ENCODE measurements around the gene AKAP13. TPM values are rescaled to one million over a fixed set of nuclear protein-coding genes. Genes with fewer than 3 reads are reported as not detected.
A peak's percentile ranks its signal among the peaks of the same experiment; 100 is the strongest.

The AKAP13 gene
- total RNA-seq, 4 donors from 2014 or later, result 57.3 to 178 (median 81.5) TPM

GRCh38 chr15:85541744-85542143, 161.3 kb downstream of the AKAP13 start:
- no peaks in the 10 kb centered on the region for H3K27me3 ChIP-seq
- DNase-seq, result no peak
- intact Hi-C loops (cut with DNase I), result no loop called here
- H3K36me3 ChIP-seq, result peaks cover 0 to 7% (median 0%) of the 10 kb centered on the region in 3 donors
- no peak overlapping the region for H3K4me3 ChIP-seq
- H3K27ac ChIP-seq, result peak overlapping the region in 1 of 4 donors; percentile 84
- no peaks in the 10 kb centered on the region for H3K9me3 ChIP-seq
- 77 to 80% methylated on average over 1 of the region's 1 CpG for whole genome bisulfite sequencing, 2 donors
- H3K4me1 ChIP-seq, result peaks cover 25 to 63% (median 29%) of the 10 kb centered on the region in 3 donors
- no peak for TF ChIP-seq POLR2A (IDR thresholded peaks at IDR 0.05)
- no peak for TF ChIP-seq CTCF (IDR thresholded peaks at IDR 0.05)

DNA sequence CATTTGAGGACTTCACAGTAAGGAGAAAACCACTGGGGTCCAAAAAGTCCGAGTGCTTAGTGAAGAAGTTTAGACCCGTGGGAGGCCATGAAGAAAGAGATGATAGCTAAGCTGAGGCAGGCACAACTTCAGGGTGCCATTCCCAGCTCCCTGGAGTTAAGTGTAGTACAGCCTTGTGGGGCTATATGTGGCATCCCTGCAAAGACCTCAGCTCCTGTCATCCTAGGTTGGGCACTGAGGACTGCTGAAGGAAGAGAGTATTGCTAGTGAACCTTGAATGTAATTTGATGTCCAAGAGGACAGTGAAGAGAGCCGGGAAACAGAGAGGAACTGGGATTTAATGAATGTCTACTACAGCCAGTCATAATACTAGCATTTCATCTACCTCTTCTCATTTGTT, 162.1 kb downstream of the AKAP13 start:
- H3K9me3 ChIP-seq, result no peaks in the 10 kb centered on the region
- peaks cover 0 to 7% (median 0%) of the 10 kb centered on the region in 3 donors for H3K36me3 ChIP-seq
- H3K27me3 ChIP-seq, result no peaks in the 10 kb centered on the region
- H3K4me3 ChIP-seq, result no peak overlapping the region
- 60 to 66% methylated on average over 3 of the region's 3 CpGs for WGBS, 2 donors
- H3K27ac ChIP-seq, result peak overlapping the region; percentile 61 to 84 (median 76)
- H3K4me1 ChIP-seq, result peaks cover 25 to 60% (median 29%) of the 10 kb centered on the region in 3 donors
- TF ChIP-seq CTCF (IDR thresholded peaks at IDR 0.05) (no peak), POLR2A (IDR thresholded peaks at IDR 0.05) (no peak)
- no peak for DNase-seq
- intact Hi-C loops (cut with DNase I), result no loop called here

GRCh38 chr15:85542895-85543331, 162.5 kb downstream of the AKAP13 start:
- no peak for TF ChIP-seq CTCF (IDR thresholded peaks at IDR 0.05)
- TF ChIP-seq POLR2A (IDR thresholded peaks at IDR 0.05), result no peak
- peak overlapping the region in 1 of 4 donors; percentile 18 for H3K4me3 ChIP-seq
- intact Hi-C loops (cut with DNase I), result no loop called here
- H3K27me3 ChIP-seq, result no peaks in the 10 kb centered on the region
- no peaks in the 10 kb centered on the region for H3K9me3 ChIP-seq
- H3K36me3 ChIP-seq, result peaks cover 0 to 7% (median 0%) of the 10 kb centered on the region in 3 donors
- DNase-seq, result no peak
- H3K4me1 ChIP-seq, result peaks cover 25 to 64% (median 29%) of the 10 kb centered on the region in 3 donors
- WGBS, 2 donors, result 20% methylated on average over 3 of the region's 3 CpGs
- H3K27ac ChIP-seq, result peak overlapping the region; percentile 61 to 84 (median 76)

DNA sequence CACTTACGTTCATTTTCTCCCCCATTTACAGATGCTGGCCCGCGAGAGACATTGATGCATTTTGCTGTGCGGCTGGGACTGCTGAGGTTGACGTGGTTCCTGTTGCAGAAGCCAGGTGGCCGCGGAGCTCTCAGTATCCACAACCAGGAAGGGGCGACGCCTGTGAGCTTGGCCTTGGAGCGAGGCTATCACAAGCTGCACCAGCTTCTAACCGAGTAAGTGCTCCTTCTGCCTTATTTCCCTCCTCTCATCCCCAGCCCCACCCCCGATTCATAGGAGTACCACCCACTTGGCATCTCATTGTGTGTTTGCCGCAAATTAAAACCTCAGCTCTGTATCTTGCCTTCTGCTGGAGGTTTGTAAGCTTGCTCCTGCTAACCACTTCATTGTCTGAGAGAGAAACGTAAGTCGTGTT, 163.3 kb downstream of the AKAP13 start:
- Histone ChIP-seq H3K4me3 (peak overlapping the region in 3 of 4 donors; percentile 17 to 20 (median 18)), H3K4me1 (peaks cover 25 to 65% (median 29%) of the 10 kb centered on the region in 3 donors)
- 28 to 49% methylated on average over 14 to 15 of the region's 15 CpGs for WGBS, 2 donors

More for the DNA sequence above, 163.3 kb downstream of the AKAP13 start:
- intact Hi-C loops (cut with DNase I), result no loop called here
- H3K27me3 ChIP-seq, result no peaks in the 10 kb centered on the region
- peak overlapping the region; percentile 61 to 84 (median 76) for H3K27ac ChIP-seq
- H3K9me3 ChIP-seq, result no peaks in the 10 kb centered on the region
- TF ChIP-seq POLR2A (IDR thresholded peaks at IDR 0.05) (peak in 2 of 4 donors; percentile 46 to 56), CTCF (IDR thresholded peaks at IDR 0.05) (peak in 5 of 6 experiments; percentile 17 to 64 (median 44))
- peaks cover 0 to 7% (median 0%) of the 10 kb centered on the region in 3 donors for H3K36me3 ChIP-seq
- DNase-seq, result no peak

Measured in esophagus squamous epithelium (tissue), 5 donors.